K562 (cell line): ENCODE measurements around the gene NRXN3. TPM values are rescaled to one million over a fixed set of nuclear protein-coding genes. Genes with fewer than 3 reads are reported as not detected.

ENCODE experiments used
- ATAC-seq: fragments of 200-7000 bp; cut with Tn5 transposase; 3 replicates; pipeline ENCODE4 v1.9.1; 2020; ENCODE audit warnings: moderate library complexity
- BruUV-seq: library from RNA; stranded (reverse); fragments of 400-500 nt; replicated peaks from 2 replicates; lab custom pipeline; 2021; lab: Mats Ljungman, UMichigan
- CTCF ChIA-PET: fragments of 300-600 bp; formaldehyde crosslinking; extraction: SDS; loops from one replicate; lab custom pipeline; 2021; ENCODE audit warnings: low intra/inter-chr PET ratio; lab: Yijun Ruan, JAX
- POLR2A ChIA-PET: fragments of 300-600, 350-650 bp; sonication (Branson Sonifier 250); formaldehyde crosslinking; extraction: SDS; loops from one replicate; lab custom pipeline; 2021; ENCODE audit warnings: antibody characterized with exemption, inconsistent platforms; lab: Yijun Ruan, JAX
- DNase-seq, 4 experiments: peaks; one replicate each; pipeline versions ENCODE4 v3.0.0 to v3.0.0-alpha.2; 2011 to 2018; ENCODE audit warnings: low spot score in 3 of 4, mixed read lengths in 3 of 4; ENCODE audit errors: extremely low read depth in 1 of 4
- FAIRE-seq: peaks from 2 replicates; lab custom pipeline; 2011; peaks lifted over from hg19 to GRCh38; lab: Jason Lieb, UNC
- H2AFZ ChIP-seq: 2 replicates; pipeline ENCODE4 v1.6.0; 2011; ENCODE audit warnings: low read depth, low read length, control low read depth, inconsistent platforms
- H3K27ac ChIP-seq: fragments of 200-600 bp; 3 replicates; pipeline ENCODE4 v1.8.0; 2011; ENCODE audit warnings: low read depth, mild to moderate bottlenecking, control low read depth, inconsistent platforms, low read length, moderate library complexity, mixed read lengths; ENCODE audit errors: extremely low read depth
- H3K27me3 ChIP-seq, 2 experiments: fragments of 300-600 bp in 1 of 2; 2 replicates in 1 of 2; 3 replicates in 1 of 2; pipeline versions ENCODE4 v1.6.0 to v1.8.0; 2011; ENCODE audit warnings: inconsistent platforms in 2 of 2, low read length in 2 of 2, mild to moderate bottlenecking in 1 of 2, mixed read lengths in 1 of 2, moderate library complexity in 1 of 2; ENCODE audit not compliant: control insufficient read depth in 2 of 2, insufficient read depth in 2 of 2
- H3K36me3 ChIP-seq: fragments of 300-600 bp; 3 replicates; pipeline ENCODE4 v1.8.0; 2011; ENCODE audit warnings: mild to moderate bottlenecking, low read length, inconsistent platforms; ENCODE audit not compliant: control insufficient read depth, insufficient read depth
- H3K4me1 ChIP-seq, 2 experiments: fragments of 200-600 bp in 1 of 2; replicated peaks in 1 of 2; 2 replicates in 1 of 2; 3 replicates in 1 of 2; pipeline versions ENCODE4 v1.5.1 to v1.8.0; 2011; ENCODE audit warnings: inconsistent platforms in 2 of 2, low read length in 2 of 2, mild to moderate bottlenecking in 1 of 2, mixed read lengths in 1 of 2, moderate library complexity in 1 of 2; ENCODE audit not compliant: control insufficient read depth in 2 of 2, insufficient read depth in 2 of 2
- H3K4me2 ChIP-seq: 2 replicates; pipeline ENCODE4 v1.6.1; 2011; ENCODE audit warnings: low read length, control low read depth, inconsistent platforms, mixed read lengths; ENCODE audit not compliant: insufficient read depth
- H3K4me3 ChIP-seq: fragments of 200-600 bp; sonication (generic), shearing (Covaris generic); 2 replicates; pipeline ENCODE4 v1.5.1; 2016; ENCODE audit warnings: control low read depth, inconsistent platforms
- H3K79me2 ChIP-seq: fragments of 200-600 bp; 3 replicates; pipeline ENCODE4 v1.8.0; 2011; ENCODE audit warnings: low read length, inconsistent platforms; ENCODE audit not compliant: control insufficient read depth, insufficient read depth
- H3K9ac ChIP-seq, 2 experiments: 2 replicates each; pipeline versions ENCODE4 v1.6.0 to v1.6.1; 2011; ENCODE audit warnings: low read depth in 2 of 2, low read length in 2 of 2, control low read depth in 1 of 2, inconsistent platforms in 1 of 2, mild to moderate bottlenecking in 1 of 2, mixed read lengths in 1 of 2; ENCODE audit not compliant: insufficient read depth in 1 of 2
- H3K9me1 ChIP-seq: one replicate; pipeline ENCODE4 v1.6.0; 2011; ENCODE audit warnings: inconsistent platforms, mild to moderate bottlenecking, low read length, moderate library complexity; ENCODE audit not compliant: control insufficient read depth, insufficient read depth
- H3K9me3 ChIP-seq: replicated peaks from 2 replicates; pipeline ENCODE4 v1.5.1; 2011; ENCODE audit warnings: low read depth, low read length, inconsistent platforms; ENCODE audit not compliant: control insufficient read depth, insufficient read depth
- H4K20me1 ChIP-seq: replicated peaks from 2 replicates; pipeline ENCODE4 v1.6.1; 2011; ENCODE audit warnings: low read length, inconsistent platforms, mixed read lengths; ENCODE audit not compliant: control insufficient read depth, insufficient read depth
- BRF1 ChIP-seq: IDR thresholded peaks from 3 replicates; pipeline ENCODE4 v1.6.1; 2011; ENCODE audit warnings: borderline replicate concordance, mild to moderate bottlenecking; ENCODE audit not compliant: insufficient read length; ENCODE audit errors: extremely low read depth
- ETS2 ChIP-seq: IDR thresholded peaks from 2 replicates; pipeline ENCODE4 v1.6.1; 2016; ENCODE audit warnings: borderline replicate concordance, missing genetic modification characterization, mild to moderate bottlenecking, moderate library complexity, missing compliant biosample characterization; ENCODE audit not compliant: poor library complexity, severe bottlenecking
- FOSL1 ChIP-seq: fragments of 200-800 bp; sonication (Bioruptor generic); conservative IDR thresholded peaks from 2 replicates; pipeline ENCODE4 v1.6.1; 2016; ENCODE audit warnings: missing genetic modification characterization, missing compliant biosample characterization
- ILF3 ChIP-seq: fragments of 450-650 bp; IDR thresholded peaks from 2 replicates; pipeline ENCODE4 v1.6.1; 2018; ENCODE audit warnings: antibody characterized with exemption, mild to moderate bottlenecking, moderate library complexity, borderline replicate concordance
- KDM4B ChIP-seq, 2 experiments: fragments of 450-650 bp in 1 of 2; sonication (generic) in 1 of 2; IDR thresholded peaks; 2 replicates each; pipeline ENCODE4 v1.6.1; 2016 to 2017; ENCODE audit warnings: borderline replicate concordance in 2 of 2, antibody characterized with exemption in 1 of 2, low read depth in 1 of 2, mild to moderate bottlenecking in 1 of 2
- MEF2A ChIP-seq: IDR thresholded peaks from 2 replicates; pipeline ENCODE4 v1.6.1; 2011; ENCODE audit warnings: low read depth, mild to moderate bottlenecking, low read length, moderate library complexity; ENCODE audit not compliant: control insufficient read depth
- MITF ChIP-seq: IDR thresholded peaks from 2 replicates; pipeline ENCODE4 v1.6.1; 2014; ENCODE audit warnings: antibody characterized with exemption
- NR2C1 ChIP-seq, 2 experiments: fragments of 450-650 bp; IDR thresholded peaks; 2 replicates each; pipeline ENCODE4 v1.6.1; 2017; ENCODE audit warnings: mild to moderate bottlenecking in 2 of 2, antibody characterized with exemption in 1 of 2, inconsistent platforms in 1 of 2, missing compliant biosample characterization in 1 of 2, missing genetic modification characterization in 1 of 2
- NR2C2 ChIP-seq, 2 experiments: fragments of 200-800 bp in 1 of 2; sonication (Bioruptor generic) in 1 of 2; sonication (generic) in 1 of 2; formaldehyde crosslinking in 1 of 2; IDR thresholded peaks; 2 replicates each; pipeline versions ENCODE4 v1.6.1 to v1.8.0; 2016 to 2022; ENCODE audit warnings: mild to moderate bottlenecking in 1 of 2, missing compliant biosample characterization in 1 of 2, missing genetic modification characterization in 1 of 2, missing genetic modification reagents in 1 of 2
- PRMT5 ChIP-seq: sonication (generic); formaldehyde crosslinking; IDR thresholded peaks from 2 replicates; pipeline ENCODE4 v1.5.0; 2020; ENCODE audit warnings: missing genetic modification reagents
- TAF1 ChIP-seq: IDR thresholded peaks from 2 replicates; pipeline ENCODE4 v1.6.1; 2011; ENCODE audit warnings: mild to moderate bottlenecking, low read length, moderate library complexity; ENCODE audit not compliant: insufficient read depth, control insufficient read depth, severe bottlenecking; ENCODE audit errors: extremely low read depth
- TCF7L2 ChIP-seq: fragments of 150-350 bp; IDR thresholded peaks from 2 replicates; pipeline ENCODE4 v1.6.1; 2016; ENCODE audit warnings: low read depth, mild to moderate bottlenecking, low read length, moderate library complexity
- THAP7 ChIP-seq: fragments of 250-450 bp; sonication (Bioruptor Pico); IDR thresholded peaks from 2 replicates; pipeline ENCODE4 v1.5.0; 2021
- ZFP36 ChIP-seq: fragments of 150-350 bp; IDR thresholded peaks from 2 replicates; pipeline ENCODE4 v1.6.1; 2018; ENCODE audit warnings: low read length, low read depth; ENCODE audit not compliant: partially characterized antibody
- ZNF232 ChIP-seq: sonication (generic); formaldehyde crosslinking; IDR thresholded peaks from 2 replicates; pipeline ENCODE4 v1.8.0; 2022; ENCODE audit warnings: mild to moderate bottlenecking, missing genetic modification reagents
- ZNF655 ChIP-seq: fragments of 250-450 bp; sonication (Bioruptor Pico); IDR thresholded peaks from 2 replicates; pipeline ENCODE4 v1.5.0; 2021
- WGBS: fragments of 100-300 bp; shearing (Covaris generic); methylation state at CpG from one replicate; pipeline ENCODE4 v1.1.6; 2016; ENCODE audit warnings: low coverage, mixed read lengths; ENCODE audit not compliant: insufficient coverage; ENCODE audit errors: missing lambda C conversion rate; 5-methylcytosine and 5-hydroxymethylcytosine counted together
- in situ Hi-C: fragments of 300-500 bp; cut with MboI; formaldehyde crosslinking; loops from 4 replicates; pipeline ENCODE4 v1.15.0; 2018; ENCODE audit warnings: inconsistent platforms, mixed read lengths
- intact Hi-C: fragments of 100-400 bp; cut with micrococcal nuclease; formaldehyde crosslinking; loops from 2 replicates; pipeline ENCODE4 v1.14.2; 2022
- polyA plus RNA-seq, 8 experiments: library from polyadenylated mRNA; depleted of rRNA in 4 of 8; stranded (reverse) in 5 of 8; unstranded in 3 of 8; fragments of >200 nt; fragmentation: Nextera tagmentation in 2 of 8; fragmentation: Illumina TruSeq in 1 of 8; extraction: Ambion mirVana in 2 of 8; extraction: Trizol in 1 of 8; gene quantifications; 2 replicates each; pipeline versions ENCODE4 v1.2.1 to v1.2.3, GENCODE V29; 2011 to 2014; ENCODE audit warnings: inconsistent platforms in 1 of 8, missing spikeins in 1 of 8
- total RNA-seq, 7 experiments: library from RNA; depleted of rRNA in 6 of 7; stranded (reverse); fragments of >200 nt in 6 of 7; fragmentation: Illumina TruSeq in 2 of 7; extraction: Trizol in 2 of 7; gene quantifications; 2 replicates each; pipeline versions ENCODE4 v1.2.1 to v1.2.3, GENCODE V29; 2011 to 2021; ENCODE audit warnings: low replicate concordance in 1 of 7

NRXN3 gene
- total and polyA plus RNA-seq, 9 of the 15 experiments (the other 6 are each of a cell fraction or from before 2014, with no cell fraction given): 0.09 TPM; not detected in 8

GRCh38 chr14:78637489-78637888 is 467.3 kb downstream of the NRXN3 start (continued):
- no peak for TF ChIP-seq ZNF655
- no peak for TF ChIP-seq BRF1

- Histone ChIP-seq H2AFZ (no peak overlapping the region), H3K4me3 (no peak overlapping the region), H3K4me2 (no peak overlapping the region), H4K20me1 (no peaks in the 10 kb centered on the region), H3K27me3 (no peaks in the 10 kb centered on the region), H3K79me2 (no peaks in the 10 kb centered on the region), H3K36me3 (no peaks in the 10 kb centered on the region), H3K9me3 (no peaks in the 10 kb centered on the region), H3K9me1 (no peaks in the 10 kb centered on the region), H3K9ac (no peak overlapping the region), H3K27ac (no peak overlapping the region), H3K4me1 (no peaks in the 10 kb centered on the region)
- CTCF ChIA-PET: no interaction called here
- no TSS peak for BruUV-seq
- in situ Hi-C loops (no loop called here), intact Hi-C loops (no loop called here)
- WGBS: 0% methylated on average over 5 of the region's 5 CpGs
- FAIRE-seq (no peak), ATAC-seq (no peak), DNase-seq (no peak)
- POLR2A ChIA-PET: interaction anchor here (0.7 kb wide), 1 partner anchor 8 kb away, joined by 3 read pairs; no protein-coding TSS in a partner anchor
- no peak for TF ChIP-seq THAP7 (CRISPR knock-in tag)
- TF ChIP-seq NR2C2 (CRISPR knock-in tag; IDR thresholded peaks at IDR 0.05): no peak
- TF ChIP-seq NR2C2 (tag; IDR thresholded peaks at IDR 0.05): no peak
- no peak for TF ChIP-seq TCF7L2
- TF ChIP-seq PRMT5 (CRISPR knock-in tag): no peak
- no peak for TF ChIP-seq NR2C1 (IDR thresholded peaks at IDR 0.05)
- TF ChIP-seq NR2C1 (tag; IDR thresholded peaks at IDR 0.05): no peak
- no peak for TF ChIP-seq KDM4B (IDR thresholded peaks at IDR 0.05; ENCODE audit: borderline replicate concordance in 2 of 2, low read depth in 1 of 2)
- no peak for TF ChIP-seq MITF
- no peak for TF ChIP-seq ETS2 (tag)
- TF ChIP-seq FOSL1 (tag): no peak
- no peak for TF ChIP-seq ILF3
- TF ChIP-seq ZNF232: no peak
- TF ChIP-seq ZFP36: no peak
- no peak for TF ChIP-seq TAF1
- TF ChIP-seq MEF2A: no peak
Observed at GRCh38 chr14:78637908-78638475, 467.8 kb downstream of the NRXN3 start.
